Effector memory CD8-positive, alpha-beta T cell (primary cell): Measurements from ENCODE around the gene BHLHE23.
"Not testable (repeated sequence)": the region's sequence is repeated elsewhere in the genome, so short reads cannot be mapped to it uniquely, and the experiment has no call there.

Experiments used
- ATAC-seq: fragments of 150-1000 bp; cut with Tn5 transposase; replicated peaks from 2 replicates; pipeline ENCODE4 v1.10.0; 2021; ENCODE audit warnings: mild to moderate bottlenecking, moderate library complexity
- DNase-seq, 3 experiments: peaks; one replicate each; pipeline ENCODE4 v3.0.0; 2021
- H3K27ac Mint-ChIP-seq, 2 donors: one replicate each; pipeline ENCODE4 v1.8.0; 2022; ENCODE audit warnings: mild to moderate bottlenecking in 2 of 2, mixed read lengths in 2 of 2, moderate library complexity in 2 of 2
- H3K27me3 Mint-ChIP-seq, 2 donors: one replicate each; pipeline ENCODE4 v1.8.0; 2022; ENCODE audit warnings: mixed read lengths in 2 of 2
- H3K36me3 Mint-ChIP-seq: one replicate; pipeline ENCODE4 v1.8.0; 2022; ENCODE audit warnings: mild to moderate bottlenecking, moderate library complexity, mixed read lengths; ENCODE audit not compliant: insufficient read depth
- H3K4me1 Mint-ChIP-seq, 2 donors: one replicate each; pipeline ENCODE4 v1.8.0; 2022; ENCODE audit warnings: low read depth in 2 of 2, mixed read lengths in 2 of 2
- H3K4me3 Mint-ChIP-seq, 2 donors: one replicate each; pipeline ENCODE4 v1.8.0; 2022; ENCODE audit warnings: mild to moderate bottlenecking in 2 of 2, mixed read lengths in 2 of 2, moderate library complexity in 2 of 2
- H3K9me3 Mint-ChIP-seq, 2 donors: one replicate each; pipeline ENCODE4 v1.8.0; 2022; ENCODE audit warnings: mixed read lengths in 2 of 2

The BHLHE23 gene

GRCh38 chr20:63035603-63036185 lies 28.9 kb upstream of the BHLHE23 start:
- Mint-ChIP-seq H3K36me3 (peaks cover 12% of the 10 kb centered on the region), H3K27ac (no peak overlapping the region), H3K4me3 (no peak overlapping the region), H3K4me1 (peaks cover 6 to 9% of the 10 kb centered on the region in 2 donors), H3K27me3 (peaks cover 48 to 81% of the 10 kb centered on the region in 2 donors), H3K9me3 (no peaks in the 10 kb centered on the region)
- DNase-seq: no peak
- no peak for ATAC-seq

- H3K27ac Mint-ChIP-seq, H3K9me3 Mint-ChIP-seq, ATAC-seq, DNase-seq, H3K4me1 Mint-ChIP-seq, H3K4me3 Mint-ChIP-seq: not testable (repeated sequence)
- Mint-ChIP-seq H3K27me3 (peaks cover 40 to 73% of the 10 kb centered on the region in 2 donors), H3K36me3 (peaks cover 12% of the 10 kb centered on the region)
Measured at GRCh38 chr20:63034710-63035602, 28.2 kb upstream of the BHLHE23 start.

- DNase-seq (no peak), ATAC-seq (no peak)
- Mint-ChIP-seq H3K27me3 (peaks cover 34 to 73% of the 10 kb centered on the region in 2 donors), H3K4me3 (no peak overlapping the region), H3K4me1 (peaks cover 6 to 12% of the 10 kb centered on the region in 2 donors), H3K9me3 (no peaks in the 10 kb centered on the region), H3K36me3 (peaks cover 12% of the 10 kb centered on the region), H3K27ac (no peak overlapping the region)
Measured at GRCh38 chr20:63033794-63034709, 27.3 kb upstream of the BHLHE23 start.

- Mint-ChIP-seq H3K27me3 (peaks cover 34 to 73% of the 10 kb centered on the region in 2 donors), H3K4me1 (peaks cover 6 to 12% of the 10 kb centered on the region in 2 donors), H3K27ac (no peak overlapping the region), H3K36me3 (peaks cover 8% of the 10 kb centered on the region), H3K9me3 (no peaks in the 10 kb centered on the region), H3K4me3 (peak overlapping the region; percentile 60 to 73)
- no peak for DNase-seq
- no peak for ATAC-seq
Measured at GRCh38 chr20:63032861-63033793, 26.4 kb upstream of the BHLHE23 start.

GRCh38 chr20:63032026-63032800 lies 25.4 kb upstream of the BHLHE23 start:
- Mint-ChIP-seq H3K4me1 (peaks cover 6 to 12% of the 10 kb centered on the region in 2 donors), H3K4me3 (peak overlapping the region; percentile 60 to 73), H3K27me3 (peaks cover 38 to 74% of the 10 kb centered on the region in 2 donors), H3K36me3 (peaks cover 6% of the 10 kb centered on the region), H3K9me3 (no peaks in the 10 kb centered on the region), H3K27ac (no peak overlapping the region)
- ATAC-seq: no peak
- DNase-seq: no peak

- H3K4me3 Mint-ChIP-seq: no peak overlapping the region
- H3K36me3 Mint-ChIP-seq: peaks cover 3% of the 10 kb centered on the region
- ATAC-seq: no peak
- DNase-seq: no peak
- peaks cover 6 to 12% of the 10 kb centered on the region in 2 donors for H3K4me1 Mint-ChIP-seq
- H3K27ac Mint-ChIP-seq: no peak overlapping the region
- no peaks in the 10 kb centered on the region for H3K9me3 Mint-ChIP-seq
- peaks cover 33 to 74% of the 10 kb centered on the region in 2 donors for H3K27me3 Mint-ChIP-seq
Measured at GRCh38 chr20:63031251-63032014, 24.7 kb upstream of the BHLHE23 start.

GRCh38 chr20:63029358-63030121 lies 22.8 kb upstream of the BHLHE23 start:
- Mint-ChIP-seq H3K27me3 (peaks cover 39 to 79% of the 10 kb centered on the region in 2 donors), H3K4me3 (peak overlapping the region in 1 of 2 donors; percentile 29), H3K4me1 (peaks cover 6 to 12% of the 10 kb centered on the region in 2 donors), H3K27ac (no peak overlapping the region), H3K36me3 (peaks cover 3% of the 10 kb centered on the region), H3K9me3 (no peaks in the 10 kb centered on the region)
- DNase-seq (no peak), ATAC-seq (peak; percentile 22)

GRCh38 chr20:63028461-63028921 lies 21.7 kb upstream of the BHLHE23 start:
- Mint-ChIP-seq H3K4me1 (peaks cover 6 to 12% of the 10 kb centered on the region in 2 donors), H3K9me3 (no peaks in the 10 kb centered on the region), H3K4me3 (no peak overlapping the region), H3K36me3 (peaks cover 3% of the 10 kb centered on the region), H3K27ac (no peak overlapping the region), H3K27me3 (peaks cover 38 to 80% of the 10 kb centered on the region in 2 donors)
- DNase-seq: no peak
- no peak for ATAC-seq

- no peak overlapping the region for H3K4me3 Mint-ChIP-seq
- peaks cover 41 to 81% of the 10 kb centered on the region in 2 donors for H3K27me3 Mint-ChIP-seq
- H3K4me1 Mint-ChIP-seq: peaks cover 3 to 9% of the 10 kb centered on the region in 2 donors
- no peaks in the 10 kb centered on the region for H3K9me3 Mint-ChIP-seq
- H3K27ac Mint-ChIP-seq: no peak overlapping the region
- ATAC-seq (no peak), DNase-seq (no peak)
- H3K36me3 Mint-ChIP-seq: no peaks in the 10 kb centered on the region
Measured at GRCh38 chr20:63027922-63028389, 21.2 kb upstream of the BHLHE23 start.

- no peaks in the 10 kb centered on the region for H3K36me3 Mint-ChIP-seq
- no peak for ATAC-seq
- peaks cover 0 to 5% of the 10 kb centered on the region in 2 donors for H3K4me1 Mint-ChIP-seq
- peaks cover 37 to 80% of the 10 kb centered on the region in 2 donors for H3K27me3 Mint-ChIP-seq
- no peaks in the 10 kb centered on the region for H3K9me3 Mint-ChIP-seq
- no peak for DNase-seq
- no peak overlapping the region for H3K4me3 Mint-ChIP-seq
- H3K27ac Mint-ChIP-seq: no peak overlapping the region
Measured at GRCh38 chr20:63027221-63027921, 20.6 kb upstream of the BHLHE23 start.
